PFSK-1 (cell line): ENCODE data around the gene ATAD2B.

ENCODE experiments used
- POLR2AphosphoS5 ChIP-seq: IDR thresholded peaks from 2 replicates; pipeline ENCODE4 v1.6.1; 2012; ENCODE audit warnings: low read depth, mild to moderate bottlenecking, control low read depth, low read length, moderate library complexity
- TF ChIP-seq, protein P1 (sequence below), 2 experiments: IDR thresholded peaks; 2 replicates each; pipeline versions ENCODE4 v1.6.1 to v1.8.0; 2011 to 2012; ENCODE audit warnings: low read depth in 2 of 2, low read length in 2 of 2, control low read depth in 1 of 2, inconsistent platforms in 1 of 2, mild to moderate bottlenecking in 1 of 2, moderate library complexity in 1 of 2; ENCODE audit not compliant: insufficient read depth in 1 of 2

DNA sequence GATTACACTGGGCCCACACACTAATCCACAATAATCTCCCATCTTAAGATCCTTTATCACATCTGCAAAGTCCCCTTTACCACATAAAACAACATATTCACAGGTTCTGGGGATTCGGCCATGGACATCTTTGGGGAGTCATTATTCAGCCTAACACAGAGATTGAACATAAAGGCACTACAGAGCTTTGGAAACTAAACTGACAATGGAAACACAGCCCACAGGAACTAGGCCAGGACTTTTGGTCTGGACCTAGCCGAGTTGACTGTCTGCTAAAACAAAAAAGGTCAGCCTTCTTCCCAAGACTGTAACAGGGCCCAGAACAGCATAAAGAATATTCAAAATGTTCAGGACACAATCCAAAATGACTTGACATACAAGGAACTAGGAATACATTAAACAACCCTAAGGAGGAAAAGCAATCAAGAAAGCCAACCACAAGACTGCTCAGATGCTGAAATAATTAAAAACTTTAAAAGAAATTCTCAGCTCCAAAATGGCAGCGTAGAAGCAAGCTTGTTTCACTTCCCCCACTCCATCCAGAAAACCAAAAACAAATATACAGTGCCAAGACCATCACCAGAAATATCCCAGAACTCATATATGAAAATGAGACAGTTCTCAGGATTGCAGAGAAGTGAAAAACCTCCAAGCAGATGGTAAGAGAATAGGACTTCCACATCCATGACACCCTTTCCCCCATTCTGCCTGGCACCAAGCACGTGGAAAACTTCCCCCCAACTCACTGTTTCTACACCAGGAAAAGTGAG, 207.8 kb downstream of the ATAD2B start:
- no peak for TF ChIP-seq POLR2AphosphoS5
- TF ChIP-seq, protein P1, sequence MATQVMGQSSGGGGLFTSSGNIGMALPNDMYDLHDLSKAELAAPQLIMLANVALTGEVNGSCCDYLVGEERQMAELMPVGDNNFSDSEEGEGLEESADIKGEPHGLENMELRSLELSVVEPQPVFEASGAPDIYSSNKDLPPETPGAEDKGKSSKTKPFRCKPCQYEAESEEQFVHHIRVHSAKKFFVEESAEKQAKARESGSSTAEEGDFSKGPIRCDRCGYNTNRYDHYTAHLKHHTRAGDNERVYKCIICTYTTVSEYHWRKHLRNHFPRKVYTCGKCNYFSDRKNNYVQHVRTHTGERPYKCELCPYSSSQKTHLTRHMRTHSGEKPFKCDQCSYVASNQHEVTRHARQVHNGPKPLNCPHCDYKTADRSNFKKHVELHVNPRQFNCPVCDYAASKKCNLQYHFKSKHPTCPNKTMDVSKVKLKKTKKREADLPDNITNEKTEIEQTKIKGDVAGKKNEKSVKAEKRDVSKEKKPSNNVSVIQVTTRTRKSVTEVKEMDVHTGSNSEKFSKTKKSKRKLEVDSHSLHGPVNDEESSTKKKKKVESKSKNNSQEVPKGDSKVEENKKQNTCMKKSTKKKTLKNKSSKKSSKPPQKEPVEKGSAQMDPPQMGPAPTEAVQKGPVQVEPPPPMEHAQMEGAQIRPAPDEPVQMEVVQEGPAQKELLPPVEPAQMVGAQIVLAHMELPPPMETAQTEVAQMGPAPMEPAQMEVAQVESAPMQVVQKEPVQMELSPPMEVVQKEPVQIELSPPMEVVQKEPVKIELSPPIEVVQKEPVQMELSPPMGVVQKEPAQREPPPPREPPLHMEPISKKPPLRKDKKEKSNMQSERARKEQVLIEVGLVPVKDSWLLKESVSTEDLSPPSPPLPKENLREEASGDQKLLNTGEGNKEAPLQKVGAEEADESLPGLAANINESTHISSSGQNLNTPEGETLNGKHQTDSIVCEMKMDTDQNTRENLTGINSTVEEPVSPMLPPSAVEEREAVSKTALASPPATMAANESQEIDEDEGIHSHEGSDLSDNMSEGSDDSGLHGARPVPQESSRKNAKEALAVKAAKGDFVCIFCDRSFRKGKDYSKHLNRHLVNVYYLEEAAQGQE (IDR thresholded peaks at IDR 0.05; ENCODE audit: insufficient read depth in 1 of 2, low read depth in 2 of 2, low read length in 2 of 2) = no peak
